DND-41 (cell line): ENCODE results near the gene KIRREL3.
"Not testable (repeated sequence)": the region's sequence is repeated elsewhere in the genome, so short reads cannot be mapped to it uniquely, and the experiment has no call there.

ENCODE experiments used
- EZH2 ChIP-seq: IDR thresholded peaks from 3 replicates; pipeline ENCODE4 v1.6.1; 2012; ENCODE audit warnings: borderline replicate concordance, low read depth, mild to moderate bottlenecking, moderate library complexity, low read length, inconsistent platforms; ENCODE audit not compliant: severe bottlenecking
- TF ChIP-seq, protein P1 (sequence below): IDR thresholded peaks from 2 replicates; pipeline ENCODE4 v1.5.1; 2012; ENCODE audit warnings: borderline replicate concordance, low read length, moderate library complexity, mild to moderate bottlenecking; ENCODE audit not compliant: poor library complexity, severe bottlenecking; ENCODE audit errors: extremely low read depth

DNA sequence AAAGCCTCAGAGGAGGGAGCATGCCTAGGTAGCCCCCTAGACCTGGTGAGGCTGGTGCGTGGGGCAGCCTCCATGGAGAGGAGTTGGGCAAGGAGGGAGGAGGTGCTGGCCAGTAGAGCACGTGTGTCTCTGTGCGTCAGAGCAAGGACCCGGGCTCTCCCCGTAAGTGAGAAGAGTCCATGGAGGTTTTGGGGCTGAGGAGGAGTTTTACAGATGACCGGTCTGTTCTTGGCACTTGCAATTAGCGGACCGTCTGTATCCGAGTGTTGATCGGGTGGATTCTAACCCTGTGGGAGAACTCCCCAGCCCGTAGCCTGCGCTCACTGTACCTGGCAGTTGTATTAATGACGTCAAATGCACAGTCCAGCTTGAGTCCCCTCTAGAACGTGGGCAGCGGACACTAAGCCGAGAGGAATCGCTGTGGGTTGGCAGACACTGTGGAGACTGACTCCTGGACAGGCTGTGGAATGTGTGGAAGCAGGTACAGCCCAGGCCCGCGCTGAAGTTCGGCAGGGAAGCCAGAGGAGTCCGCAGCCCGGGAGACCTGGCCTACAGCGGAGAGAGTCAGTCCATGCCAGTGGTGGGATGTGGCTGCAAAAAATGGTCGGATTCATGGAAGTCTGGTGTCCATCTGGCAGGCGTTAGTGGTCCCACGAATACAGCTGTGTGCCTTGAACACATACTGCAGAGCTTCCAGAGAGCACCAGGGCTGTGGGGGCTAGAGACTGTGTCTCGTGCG, 625.8 kb downstream of the KIRREL3 start:
- not testable (repeated sequence) for TF ChIP-seq EZH2
- TF ChIP-seq, protein P1, sequence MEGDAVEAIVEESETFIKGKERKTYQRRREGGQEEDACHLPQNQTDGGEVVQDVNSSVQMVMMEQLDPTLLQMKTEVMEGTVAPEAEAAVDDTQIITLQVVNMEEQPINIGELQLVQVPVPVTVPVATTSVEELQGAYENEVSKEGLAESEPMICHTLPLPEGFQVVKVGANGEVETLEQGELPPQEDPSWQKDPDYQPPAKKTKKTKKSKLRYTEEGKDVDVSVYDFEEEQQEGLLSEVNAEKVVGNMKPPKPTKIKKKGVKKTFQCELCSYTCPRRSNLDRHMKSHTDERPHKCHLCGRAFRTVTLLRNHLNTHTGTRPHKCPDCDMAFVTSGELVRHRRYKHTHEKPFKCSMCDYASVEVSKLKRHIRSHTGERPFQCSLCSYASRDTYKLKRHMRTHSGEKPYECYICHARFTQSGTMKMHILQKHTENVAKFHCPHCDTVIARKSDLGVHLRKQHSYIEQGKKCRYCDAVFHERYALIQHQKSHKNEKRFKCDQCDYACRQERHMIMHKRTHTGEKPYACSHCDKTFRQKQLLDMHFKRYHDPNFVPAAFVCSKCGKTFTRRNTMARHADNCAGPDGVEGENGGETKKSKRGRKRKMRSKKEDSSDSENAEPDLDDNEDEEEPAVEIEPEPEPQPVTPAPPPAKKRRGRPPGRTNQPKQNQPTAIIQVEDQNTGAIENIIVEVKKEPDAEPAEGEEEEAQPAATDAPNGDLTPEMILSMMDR = not testable (repeated sequence)
